Effector memory CD8-positive, alpha-beta T cell (primary cell): Measurements from ENCODE around the gene ARMC3.
"Not testable (repeated sequence)": the region's sequence is repeated elsewhere in the genome, so short reads cannot be mapped to it uniquely, and the experiment has no call there.

Source experiments
- ATAC-seq: fragments of 150-1000 bp; cut with Tn5 transposase; replicated peaks from 2 replicates; pipeline ENCODE4 v1.10.0; 2021; ENCODE audit warnings: mild to moderate bottlenecking, moderate library complexity
- DNase-seq, 3 experiments: peaks; one replicate each; pipeline ENCODE4 v3.0.0; 2021
- H3K27ac Mint-ChIP-seq, 2 donors: one replicate each; pipeline ENCODE4 v1.8.0; 2022; ENCODE audit warnings: mild to moderate bottlenecking in 2 of 2, mixed read lengths in 2 of 2, moderate library complexity in 2 of 2
- H3K27me3 Mint-ChIP-seq, 2 donors: one replicate each; pipeline ENCODE4 v1.8.0; 2022; ENCODE audit warnings: mixed read lengths in 2 of 2
- H3K36me3 Mint-ChIP-seq: one replicate; pipeline ENCODE4 v1.8.0; 2022; ENCODE audit warnings: mild to moderate bottlenecking, moderate library complexity, mixed read lengths; ENCODE audit not compliant: insufficient read depth
- H3K4me1 Mint-ChIP-seq, 2 donors: one replicate each; pipeline ENCODE4 v1.8.0; 2022; ENCODE audit warnings: low read depth in 2 of 2, mixed read lengths in 2 of 2
- H3K4me3 Mint-ChIP-seq, 2 donors: one replicate each; pipeline ENCODE4 v1.8.0; 2022; ENCODE audit warnings: mild to moderate bottlenecking in 2 of 2, mixed read lengths in 2 of 2, moderate library complexity in 2 of 2
- H3K9me3 Mint-ChIP-seq, 2 donors: one replicate each; pipeline ENCODE4 v1.8.0; 2022; ENCODE audit warnings: mixed read lengths in 2 of 2

The ARMC3 gene

DNA sequence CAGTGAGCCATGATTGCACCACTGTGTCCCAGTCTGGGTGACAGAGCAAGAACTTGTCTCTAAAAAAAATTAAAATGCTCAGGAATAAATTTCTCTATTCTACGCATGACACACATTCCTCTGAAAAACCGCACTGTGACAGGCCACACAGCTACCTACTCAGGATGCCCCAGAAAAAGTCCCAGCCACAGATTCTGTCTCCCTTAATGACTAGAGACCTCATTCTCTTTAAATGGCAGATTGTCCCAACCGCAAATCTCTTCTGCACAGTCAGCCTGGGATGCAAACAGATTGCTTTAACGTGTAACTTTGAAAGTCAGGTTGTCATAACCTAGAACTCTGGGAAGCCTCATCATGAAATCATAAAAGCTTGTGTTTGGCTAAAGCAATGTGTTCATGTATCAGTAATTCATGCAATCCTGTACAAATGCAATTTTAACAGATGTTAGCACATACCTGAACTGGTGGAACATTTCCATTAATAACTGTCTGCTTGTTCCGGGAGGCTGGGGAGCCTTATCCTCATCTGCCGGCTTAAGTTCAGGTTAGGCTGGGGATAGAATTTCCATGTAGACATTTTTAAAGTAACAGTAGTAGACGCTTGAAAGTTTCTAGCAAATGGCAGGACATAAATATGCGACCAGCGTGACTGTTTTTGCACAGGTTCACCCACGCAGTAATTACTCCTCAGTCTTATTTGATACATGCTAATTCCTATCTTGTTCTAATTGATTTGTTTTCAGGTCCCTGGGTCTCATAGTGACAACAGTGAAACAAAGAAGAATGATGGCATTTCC is 141.4 kb downstream of the ARMC3 start:
- Mint-ChIP-seq H3K9me3 (no peaks in the 10 kb centered on the region), H3K4me1 (peaks cover 3% of the 10 kb centered on the region in 2 donors), H3K4me3 (no peak overlapping the region), H3K27ac (no peak overlapping the region), H3K27me3 (peaks cover 20 to 23% of the 10 kb centered on the region in 2 donors), H3K36me3 (no peaks in the 10 kb centered on the region)
- DNase-seq = no peak
- no peak for ATAC-seq

DNA sequence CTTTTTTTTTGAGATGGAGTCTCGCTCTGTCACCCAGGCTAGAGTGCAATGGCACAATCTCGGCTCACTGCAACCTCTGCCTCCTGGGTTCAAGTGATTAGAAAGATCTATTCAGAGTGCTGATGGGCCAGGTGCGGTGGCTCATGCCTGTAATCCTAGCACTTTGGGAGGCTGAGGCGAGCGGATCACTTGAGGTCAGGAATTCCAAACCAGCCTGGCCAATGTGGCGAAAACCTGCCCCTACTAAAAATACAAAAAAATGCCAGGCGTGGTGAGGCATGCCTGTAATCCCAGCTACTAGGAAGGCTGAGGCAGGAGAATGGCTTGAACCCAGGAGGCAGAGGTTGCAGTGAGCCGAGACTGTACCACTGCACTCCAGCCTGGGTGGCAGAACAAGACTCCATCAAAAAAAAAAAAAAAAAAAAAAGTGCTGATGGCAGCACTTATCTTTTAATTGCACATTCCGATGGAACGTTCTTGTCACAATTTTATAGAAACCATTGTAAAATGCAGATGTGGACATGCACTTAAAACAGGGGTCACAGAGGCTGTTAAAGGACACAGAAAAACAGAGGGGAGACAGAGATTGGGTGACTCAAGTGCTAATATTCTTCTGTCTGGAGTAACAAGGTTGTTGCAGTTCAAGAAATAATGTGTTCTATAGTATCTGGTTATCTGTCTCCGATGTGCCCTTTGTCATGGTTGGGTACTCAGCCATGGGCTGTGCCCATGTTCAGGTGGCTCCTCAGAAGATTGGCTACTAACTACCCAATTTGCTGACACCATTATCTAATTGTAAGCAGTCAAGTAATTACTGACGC is 142.4 kb downstream of the ARMC3 start:
- not testable (repeated sequence) for H3K9me3 Mint-ChIP-seq, ATAC-seq

DNA sequence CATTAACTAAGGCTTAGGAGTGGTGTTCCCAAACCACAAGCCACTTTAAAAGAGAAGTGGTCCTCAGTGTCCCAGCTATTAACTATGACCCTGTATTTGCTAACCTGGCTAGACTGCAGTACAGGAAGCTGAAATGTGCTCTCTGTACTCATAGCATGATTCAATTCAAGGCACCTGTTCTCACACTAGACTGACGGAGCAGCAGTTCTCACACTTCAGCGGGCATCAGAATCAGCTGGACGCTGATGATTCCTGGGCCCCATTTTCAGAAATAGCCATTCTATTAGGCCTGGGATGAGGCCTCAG is 143.0 kb downstream of the ARMC3 start:
- Mint-ChIP-seq H3K4me3 (no peak overlapping the region), H3K9me3 (no peaks in the 10 kb centered on the region), H3K4me1 (peaks cover 3% of the 10 kb centered on the region in 2 donors), H3K36me3 (no peaks in the 10 kb centered on the region), H3K27ac (no peak overlapping the region), H3K27me3 (peaks cover 30 to 31% of the 10 kb centered on the region in 2 donors)
- ATAC-seq = no peak
- DNase-seq = no peak

More for the DNA sequence above, 142.4 kb downstream of the ARMC3 start:
- not testable (repeated sequence) for H3K36me3 Mint-ChIP-seq, H3K4me3 Mint-ChIP-seq, DNase-seq, H3K27ac Mint-ChIP-seq, H3K4me1 Mint-ChIP-seq
- peaks cover 24 to 26% of the 10 kb centered on the region in 2 donors for H3K27me3 Mint-ChIP-seq

DNA sequence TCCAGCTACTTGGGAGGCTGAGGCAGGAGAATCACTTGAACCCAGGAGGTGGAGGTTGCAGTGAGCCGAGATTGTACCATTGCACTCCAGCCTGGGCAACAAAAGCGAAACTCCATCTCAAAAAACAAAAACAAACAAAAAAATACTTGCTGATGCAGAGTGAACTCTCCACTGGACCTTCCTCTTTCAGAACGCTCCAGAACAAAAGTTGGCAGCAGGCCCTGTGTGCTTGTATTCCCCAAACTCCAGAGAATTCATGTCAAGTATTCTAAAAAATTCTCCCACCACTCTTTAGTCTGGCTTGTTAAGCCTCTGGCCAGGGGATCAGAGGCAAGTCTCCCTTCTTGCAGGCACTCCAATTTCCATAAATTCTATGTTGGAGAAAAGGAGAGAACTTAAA is 144.7 kb downstream of the ARMC3 start:
- not testable (repeated sequence) for H3K9me3 Mint-ChIP-seq, DNase-seq, H3K36me3 Mint-ChIP-seq, H3K4me1 Mint-ChIP-seq, H3K4me3 Mint-ChIP-seq, H3K27ac Mint-ChIP-seq, ATAC-seq
- H3K27me3 Mint-ChIP-seq = peaks cover 42 to 46% of the 10 kb centered on the region in 2 donors

DNA sequence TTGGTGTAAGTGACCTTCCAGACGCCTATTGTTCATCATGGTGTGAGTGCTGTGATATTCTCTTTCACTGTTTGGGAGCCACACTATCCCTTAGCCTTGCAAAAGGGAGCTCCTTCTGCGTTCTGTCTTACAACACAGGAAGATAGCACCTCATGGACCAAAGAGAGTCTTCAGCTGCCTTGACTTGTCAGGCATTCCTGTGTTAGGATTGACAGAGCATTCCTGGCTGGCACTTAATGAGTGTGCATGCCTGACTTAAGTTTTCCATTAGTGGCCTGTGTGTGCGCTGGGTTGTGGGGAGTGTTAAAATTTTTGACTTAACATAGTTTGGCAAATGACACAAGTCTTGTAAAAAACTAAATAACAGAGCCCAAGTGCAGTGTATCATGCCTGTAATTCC is 145.7 kb downstream of the ARMC3 start:
- H3K4me1 Mint-ChIP-seq = no peaks in the 10 kb centered on the region
- H3K9me3 Mint-ChIP-seq = no peaks in the 10 kb centered on the region
- DNase-seq (no peak), ATAC-seq (no peak)
- peaks cover 33 to 46% of the 10 kb centered on the region in 2 donors for H3K27me3 Mint-ChIP-seq
- no peak overlapping the region for H3K4me3 Mint-ChIP-seq
- H3K27ac Mint-ChIP-seq = no peak overlapping the region
- H3K36me3 Mint-ChIP-seq = no peaks in the 10 kb centered on the region

DNA sequence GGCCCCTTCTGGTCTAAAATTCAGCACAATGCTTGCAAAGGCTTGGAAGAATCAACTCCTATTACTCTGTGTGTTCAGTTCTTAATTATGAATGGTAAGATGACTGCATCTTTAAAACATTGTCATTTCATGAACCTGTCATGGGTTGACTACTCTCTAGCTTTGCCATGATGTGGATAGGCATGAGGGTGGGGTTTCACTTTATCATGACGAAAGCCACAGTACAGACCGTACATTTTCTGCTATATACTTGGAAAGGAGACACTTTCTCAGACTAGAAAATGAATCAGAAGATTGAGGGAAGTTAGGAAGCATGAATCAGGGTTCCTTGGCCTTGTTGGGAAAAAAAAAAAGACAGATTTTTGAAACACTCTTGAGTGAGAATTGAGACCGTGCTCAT is 147.8 kb downstream of the ARMC3 start:
- no peak overlapping the region for H3K4me3 Mint-ChIP-seq
- H3K27me3 Mint-ChIP-seq = peaks cover 50 to 53% of the 10 kb centered on the region in 2 donors

DNA sequence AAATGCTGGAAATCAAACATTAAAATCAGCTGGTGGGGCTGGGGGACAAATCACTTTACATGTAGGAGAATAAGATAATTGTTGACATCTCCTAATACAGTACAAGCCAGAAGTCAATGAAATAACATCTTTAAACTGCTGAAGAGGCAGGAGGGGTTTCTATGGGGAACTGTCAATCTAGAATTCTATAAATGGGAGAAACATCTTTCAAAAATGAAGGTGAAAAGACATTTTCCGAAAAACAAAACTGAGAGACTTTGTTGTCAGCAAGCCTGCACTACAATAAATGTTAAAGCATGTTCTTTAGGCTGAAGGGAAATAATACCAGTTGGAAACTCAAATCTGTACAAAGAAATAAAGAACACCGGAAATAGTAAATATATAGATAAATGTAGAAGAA is 150.3 kb downstream of the ARMC3 start:
- no peak for DNase-seq
- no peak for ATAC-seq
- Mint-ChIP-seq H3K4me1 (no peaks in the 10 kb centered on the region), H3K9me3 (no peaks in the 10 kb centered on the region), H3K27ac (no peak overlapping the region), H3K27me3 (peaks cover 65 to 74% of the 10 kb centered on the region in 2 donors), H3K4me3 (no peak overlapping the region), H3K36me3 (no peaks in the 10 kb centered on the region)

More for the DNA sequence above, 147.8 kb downstream of the ARMC3 start:
- no peaks in the 10 kb centered on the region for H3K4me1 Mint-ChIP-seq
- no peak overlapping the region for H3K27ac Mint-ChIP-seq
- no peaks in the 10 kb centered on the region for H3K9me3 Mint-ChIP-seq
- no peak for ATAC-seq
- no peaks in the 10 kb centered on the region for H3K36me3 Mint-ChIP-seq
- DNase-seq = no peak

DNA sequence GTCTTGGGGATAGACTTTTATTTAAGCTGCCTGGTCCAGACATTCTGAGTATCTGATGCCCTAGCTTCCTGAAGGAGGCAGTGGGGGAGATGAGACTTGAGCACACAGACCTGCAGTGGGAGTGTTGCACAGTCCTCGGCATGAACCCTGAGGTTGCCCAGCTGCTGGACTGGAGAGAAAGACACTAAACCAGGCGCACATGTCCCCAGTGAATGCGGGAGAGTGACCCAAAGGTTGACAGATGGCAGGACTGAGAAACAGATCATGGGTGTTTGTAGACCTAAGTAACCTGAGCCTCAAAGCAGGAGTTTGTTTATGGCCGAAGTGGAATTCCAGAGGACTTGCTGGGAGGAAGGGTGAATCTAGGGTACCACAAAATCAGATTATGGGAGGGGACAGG is 151.8 kb downstream of the ARMC3 start:
- ATAC-seq (no peak), DNase-seq (no peak)
- Mint-ChIP-seq H3K36me3 (no peaks in the 10 kb centered on the region), H3K9me3 (peaks cover 0 to 1% of the 10 kb centered on the region in 2 donors), H3K27ac (no peak overlapping the region), H3K4me3 (no peak overlapping the region), H3K4me1 (no peaks in the 10 kb centered on the region), H3K27me3 (peaks cover 71 to 77% of the 10 kb centered on the region in 2 donors)

DNA sequence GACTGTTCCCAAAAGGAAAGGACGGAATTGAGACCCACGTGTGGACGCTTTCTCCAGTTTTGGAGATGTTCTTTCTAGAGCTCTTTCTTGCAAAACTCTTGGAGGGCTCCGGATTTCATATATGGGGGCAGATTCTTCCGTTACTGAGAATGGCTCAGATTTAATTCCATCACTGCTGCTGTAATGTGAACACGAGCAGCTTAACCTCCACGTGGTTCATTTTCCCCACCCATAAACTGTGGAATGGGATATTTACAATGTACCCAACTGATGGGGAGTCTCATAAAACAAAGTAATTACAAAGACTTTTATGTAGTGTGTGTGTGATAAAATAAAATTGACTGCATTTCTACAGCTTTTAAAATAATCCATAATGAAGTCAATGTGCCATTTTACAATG is 152.4 kb downstream of the ARMC3 start:
- ATAC-seq (no peak), DNase-seq (no peak)
- Mint-ChIP-seq H3K4me1 (no peaks in the 10 kb centered on the region), H3K27ac (no peak overlapping the region), H3K36me3 (no peaks in the 10 kb centered on the region), H3K4me3 (no peak overlapping the region), H3K9me3 (peaks cover 0 to 3% of the 10 kb centered on the region in 2 donors), H3K27me3 (peaks cover 75 to 77% of the 10 kb centered on the region in 2 donors)

DNA sequence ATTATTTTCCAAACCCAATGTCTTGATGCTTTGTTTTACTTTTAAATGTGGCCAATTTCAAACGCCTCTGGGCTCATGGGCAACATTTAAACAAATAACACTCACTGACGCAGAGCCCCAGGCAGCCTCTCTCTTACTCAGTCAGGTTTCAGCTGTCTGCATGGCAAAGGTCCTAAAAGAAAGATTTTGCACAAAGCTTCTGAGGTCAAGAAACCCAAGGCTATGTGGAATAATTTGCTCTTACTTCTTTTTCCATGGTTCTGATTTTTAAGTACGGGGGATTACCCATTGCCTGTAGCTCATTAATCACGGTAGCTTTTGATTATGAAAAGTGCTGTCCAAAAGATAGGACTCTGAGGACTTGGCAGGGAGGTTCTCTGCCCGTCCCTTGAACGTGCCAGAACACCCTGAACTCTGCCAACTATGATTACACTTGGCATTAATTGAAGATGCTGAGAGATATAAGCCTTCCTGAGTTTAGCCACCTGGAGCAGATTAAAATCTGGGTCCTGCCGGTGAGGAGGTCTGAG is 153.4 kb downstream of the ARMC3 start:
- ATAC-seq = no peak
- no peak overlapping the region for H3K4me3 Mint-ChIP-seq
- H3K9me3 Mint-ChIP-seq = peaks cover 0 to 3% of the 10 kb centered on the region in 2 donors

DNA sequence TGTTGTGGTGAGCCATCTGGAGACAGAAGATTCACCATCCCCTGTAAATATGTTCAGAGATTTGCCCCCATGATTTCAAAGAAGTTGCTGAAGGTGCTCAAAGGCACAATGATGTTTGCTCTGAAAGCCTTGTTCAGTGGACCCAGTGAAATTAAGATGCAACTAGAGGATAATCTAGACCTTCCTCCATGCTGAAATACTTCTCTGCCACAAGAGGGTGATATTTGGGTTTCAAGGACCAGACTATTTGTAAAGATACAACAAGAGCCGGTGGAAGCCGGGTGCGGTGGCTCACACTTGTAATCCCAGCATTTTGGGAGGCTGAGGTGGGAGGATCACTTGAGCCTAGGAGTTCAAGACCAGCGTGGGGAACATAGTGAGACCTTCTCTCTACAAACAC is 154.0 kb downstream of the ARMC3 start:
- no peak overlapping the region for H3K4me3 Mint-ChIP-seq
- no peak for DNase-seq
- peaks cover 65 to 72% of the 10 kb centered on the region in 2 donors for H3K27me3 Mint-ChIP-seq
- no peak for ATAC-seq
- no peak overlapping the region for H3K27ac Mint-ChIP-seq
- H3K9me3 Mint-ChIP-seq = peaks cover 0 to 3% of the 10 kb centered on the region in 2 donors
- no peaks in the 10 kb centered on the region for H3K36me3 Mint-ChIP-seq
- no peaks in the 10 kb centered on the region for H3K4me1 Mint-ChIP-seq

More for the DNA sequence above, 153.4 kb downstream of the ARMC3 start:
- Mint-ChIP-seq H3K27ac (no peak overlapping the region), H3K4me1 (no peaks in the 10 kb centered on the region), H3K27me3 (peaks cover 69 to 71% of the 10 kb centered on the region in 2 donors), H3K36me3 (no peaks in the 10 kb centered on the region)
- DNase-seq = no peak
